NCI-H2081 (cell line): Measurements from ENCODE around the gene GUF1.

Experiments
- DNase-seq, 2 experiments: peaks; one replicate each; lab custom pipeline; 2025; lab: John Stamatoyannopoulos, UW

The GUF1 gene

GRCh38 chr4:44678094-44679041 lies at the start of gene GUF1:
Gene GUF1, plus strand, starts transcription at chr4:44678420. Its CDS starts 203 bp downstream, at chr4:44678623.
- DNase-seq, result peak; percentile 94 to 97

DNA sequence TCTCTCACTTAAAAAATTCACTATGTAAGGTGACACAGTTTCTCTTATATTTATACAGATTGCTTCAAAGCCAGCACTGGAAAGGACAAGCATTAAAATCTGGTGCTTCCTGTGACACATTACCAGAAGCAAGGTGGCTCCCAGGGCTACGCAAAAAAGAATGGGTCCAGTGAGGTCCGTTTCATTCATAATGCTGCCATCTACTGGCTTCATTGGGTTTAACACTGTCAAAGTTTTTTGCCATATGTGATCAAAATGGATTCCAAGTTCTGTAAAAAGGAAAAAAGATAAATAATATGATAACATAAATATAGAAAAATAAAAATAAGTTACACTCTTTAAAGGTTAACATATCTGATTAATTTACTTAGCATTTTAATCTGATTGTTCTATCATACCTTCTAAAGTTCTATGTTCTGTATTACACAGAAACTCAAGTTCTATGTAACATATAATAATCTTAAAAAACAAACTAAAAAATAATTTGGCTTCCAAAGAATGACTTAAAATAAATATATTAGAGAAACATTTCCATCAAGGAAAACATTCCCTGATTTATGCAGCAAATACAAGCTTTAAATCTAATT lies 48.8 kb upstream of the GUF1 start:
- DNase-seq, result peak; percentile 77 to 85

GRCh38 chr4:44632089-44632488 lies 46.1 kb upstream of the GUF1 start:
- no peak for DNase-seq

DNA sequence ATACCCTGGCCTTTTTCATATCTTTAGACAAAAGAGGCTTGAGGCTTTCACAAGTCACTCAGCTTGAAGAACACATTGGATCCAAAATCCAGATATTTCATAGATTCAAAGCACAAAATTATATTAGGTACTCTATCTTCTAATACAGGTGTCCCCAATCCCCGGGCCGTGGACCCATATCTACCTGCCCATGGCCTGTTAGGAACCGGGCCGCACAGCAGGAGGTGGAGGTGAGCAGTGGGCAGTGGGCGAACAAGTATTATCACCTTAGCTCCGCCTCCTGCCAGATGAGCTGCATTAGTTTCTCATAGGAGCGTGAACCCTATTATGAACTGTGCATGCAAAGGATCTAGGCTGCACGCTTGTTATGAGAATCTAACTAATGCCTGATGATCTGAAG lies 45.5 kb upstream of the GUF1 start:
- no peak for DNase-seq

- no peak for DNase-seq
Measured at GRCh38 chr4:44638091-44638490, 40.1 kb upstream of the GUF1 start.

- DNase-seq, result no peak
Measured at GRCh38 chr4:44646151-44646550, 32.1 kb upstream of the GUF1 start.

- DNase-seq, result peak in 1 of 2 experiments; percentile 36
Measured at GRCh38 chr4:44651425-44651824, 26.8 kb upstream of the GUF1 start, which contains the start of gene YIPF7. Gene YIPF7, minus strand, starts transcription at chr4:44651625. Its CDS starts 1,525 bp downstream, at chr4:44650100.

DNA sequence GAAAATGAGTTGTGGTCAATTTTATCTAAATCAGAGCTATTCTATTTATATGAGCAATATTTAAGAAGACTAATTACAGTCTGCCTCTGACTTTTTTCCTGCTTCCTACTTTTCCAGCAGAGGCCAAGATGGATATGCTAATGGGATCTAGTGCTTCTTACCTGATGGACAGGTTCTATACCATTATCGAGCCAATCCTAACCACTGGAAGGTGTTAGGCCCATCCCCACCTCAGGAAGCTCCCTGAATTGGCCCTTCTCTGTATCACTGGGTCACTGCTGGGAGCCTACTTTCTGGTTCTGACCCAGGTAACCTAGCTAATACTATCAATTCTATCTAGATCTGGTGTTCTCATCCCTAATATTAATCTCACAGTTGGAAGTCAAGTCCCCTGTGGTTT lies 26.2 kb upstream of the GUF1 start:
- no peak for DNase-seq

DNA sequence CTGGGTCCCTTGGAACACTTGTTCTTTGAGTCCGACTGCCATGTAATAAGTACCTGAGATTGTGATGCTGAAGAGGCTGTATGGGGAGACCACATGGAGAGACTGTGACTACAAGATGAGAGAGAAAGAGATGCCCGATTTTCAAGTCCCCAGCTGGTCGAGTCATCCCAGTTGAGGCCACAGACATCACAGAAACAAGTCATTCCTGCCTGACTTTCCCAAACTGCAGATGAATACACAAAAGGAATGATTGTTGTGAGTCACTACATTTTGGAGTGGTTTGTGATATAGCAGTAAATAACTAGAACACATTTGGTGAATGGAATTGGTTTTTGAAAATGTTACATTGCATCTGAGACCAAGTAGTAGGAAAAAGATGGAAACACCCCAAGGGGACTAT lies 17.8 kb upstream of the GUF1 start:
- DNase-seq, result no peak

DNA sequence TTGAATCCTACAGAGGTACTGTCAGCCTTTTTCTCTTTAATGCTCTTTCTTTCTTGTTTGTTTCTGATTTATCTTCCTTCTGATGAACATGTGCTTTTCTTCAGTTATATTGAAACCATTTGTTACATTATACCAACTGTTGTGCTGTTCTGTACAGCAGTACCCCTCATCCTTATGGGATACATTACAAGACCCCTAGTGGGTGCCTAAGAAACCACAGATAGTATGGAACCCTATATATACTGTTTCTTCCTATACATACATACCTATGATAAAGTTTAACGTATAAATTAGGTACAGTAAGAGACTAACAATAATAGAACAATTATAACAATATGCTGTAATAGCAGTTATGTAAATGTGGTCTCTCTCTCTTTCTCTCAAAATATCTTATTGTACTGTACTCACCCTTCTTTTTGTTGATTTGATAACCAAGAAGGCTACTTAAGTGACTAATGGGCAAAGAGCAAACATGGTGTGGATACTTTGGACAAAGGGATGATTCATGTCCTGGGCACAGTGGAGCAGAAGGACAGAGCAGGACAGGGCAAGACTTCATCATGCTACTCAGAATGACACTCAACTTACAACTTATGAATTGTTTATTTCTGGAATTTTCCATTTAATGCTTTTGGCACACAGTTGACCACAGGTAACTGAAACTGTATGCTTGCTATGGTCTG lies 16.1 kb upstream of the GUF1 start:
- DNase-seq, result no peak

GRCh38 chr4:44662623-44663005 lies 15.6 kb upstream of the GUF1 start:
- no peak for DNase-seq

GRCh38 chr4:44663539-44664263 lies 14.5 kb upstream of the GUF1 start:
- DNase-seq, result no peak

DNA sequence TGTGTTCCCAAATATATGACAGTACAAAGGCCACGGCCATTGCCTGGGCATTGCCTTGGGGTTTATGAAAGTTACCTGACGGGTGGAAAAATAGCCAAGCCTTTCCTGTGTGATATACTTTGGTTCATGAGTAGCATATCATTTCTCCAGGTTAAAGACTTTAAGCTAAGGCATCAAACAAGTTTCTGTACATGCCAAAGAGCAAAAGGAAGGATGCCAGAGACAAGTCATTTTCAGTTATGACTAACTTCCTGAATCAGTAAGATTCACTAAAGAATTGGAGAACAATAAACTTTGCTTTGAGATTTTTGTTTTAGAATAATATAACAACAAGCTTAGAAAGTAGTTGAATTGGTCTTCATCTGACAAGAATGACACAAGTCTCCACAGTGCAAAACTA lies 9.7 kb upstream of the GUF1 start:
- no peak for DNase-seq

DNA sequence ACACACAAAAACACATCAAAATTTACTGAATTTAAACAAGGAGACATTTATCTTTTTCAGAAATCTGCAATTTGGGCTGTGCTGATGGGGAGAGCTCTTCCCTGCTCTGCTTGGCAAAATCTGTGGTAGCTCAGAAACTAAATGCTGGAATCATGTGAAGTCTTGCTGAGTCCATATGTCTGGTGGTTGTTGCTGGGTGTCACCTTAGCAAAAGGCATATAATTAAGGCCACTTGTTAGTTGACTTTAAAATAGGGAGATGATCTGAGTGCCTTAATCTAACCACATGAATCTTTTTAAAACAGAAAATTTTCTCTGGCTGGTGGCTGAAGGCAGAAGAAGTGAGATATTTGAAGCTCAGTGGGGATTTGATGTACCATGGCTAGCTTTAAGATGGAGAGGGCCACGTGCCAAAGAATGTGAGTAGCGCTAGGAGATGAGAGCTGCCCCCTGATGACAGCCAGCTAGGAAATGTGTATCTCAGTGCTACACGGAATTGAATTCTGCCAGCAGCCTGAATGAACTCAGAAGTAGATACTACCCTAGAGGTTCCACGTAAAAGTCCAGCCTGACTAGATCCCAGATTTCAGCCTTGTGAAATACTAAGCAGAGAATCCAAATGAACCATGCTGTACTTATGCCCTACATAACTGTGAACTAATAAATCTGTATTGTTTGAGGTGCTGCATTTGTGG lies 7.6 kb upstream of the GUF1 start:
- no peak for DNase-seq

DNA sequence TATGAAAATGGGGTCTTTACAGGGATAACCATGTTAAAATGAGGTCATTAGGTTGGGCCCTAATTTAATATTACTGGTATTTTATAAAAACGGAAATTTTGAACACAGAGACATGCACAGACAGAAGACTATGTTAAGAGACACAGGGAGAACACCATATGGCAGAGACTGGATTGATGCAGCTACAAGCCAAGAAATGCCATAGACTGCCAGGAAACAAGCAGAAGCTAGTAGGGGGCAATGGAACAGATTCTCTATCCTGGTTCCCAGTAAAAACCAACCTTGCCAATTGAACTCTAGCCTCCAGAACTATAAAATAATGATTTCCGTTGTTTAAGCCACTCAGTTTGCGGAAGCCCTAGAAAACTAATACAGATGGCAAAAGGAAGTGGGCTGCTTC lies 6.6 kb upstream of the GUF1 start:
- no peak for DNase-seq

DNA sequence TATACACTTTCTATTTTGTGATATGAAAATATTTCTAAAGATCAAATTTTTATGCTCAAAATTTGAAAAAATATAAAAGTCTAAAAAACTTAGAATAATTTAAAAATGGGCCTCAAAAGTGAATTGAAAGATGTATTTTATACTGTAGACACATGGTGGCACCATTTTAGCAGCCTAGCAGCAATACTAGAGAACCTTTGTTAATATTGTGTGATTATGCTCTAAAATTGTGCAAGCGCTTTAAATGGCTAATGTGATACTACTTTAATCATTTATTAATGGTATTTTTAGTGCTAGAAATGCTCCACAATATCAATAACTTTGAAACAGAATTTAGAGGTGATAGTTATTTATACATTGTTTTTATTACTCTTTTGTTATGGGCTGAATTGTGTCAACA lies 3.7 kb upstream of the GUF1 start:
- peak in 1 of 2 experiments; percentile 8 for DNase-seq

DNA sequence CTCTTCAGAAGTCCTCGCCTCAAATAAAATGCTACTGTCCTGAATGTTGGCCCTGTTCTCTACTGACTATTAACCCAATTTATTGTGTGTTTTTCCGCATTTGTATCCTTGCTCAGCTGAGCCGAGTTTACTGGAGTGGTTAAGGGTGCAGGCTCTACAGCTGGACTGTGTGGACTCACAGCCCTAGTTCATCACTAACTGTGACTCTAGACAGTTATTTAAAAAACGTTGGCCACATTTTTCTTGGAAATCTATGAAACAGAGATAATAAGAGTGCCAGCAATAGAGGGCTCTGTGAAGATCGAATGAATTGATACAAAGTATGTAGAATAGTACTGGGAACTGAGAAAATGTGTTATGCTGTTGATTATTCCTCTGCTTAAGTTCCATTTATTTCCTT lies 2.9 kb upstream of the GUF1 start:
- DNase-seq, result no peak

DNA sequence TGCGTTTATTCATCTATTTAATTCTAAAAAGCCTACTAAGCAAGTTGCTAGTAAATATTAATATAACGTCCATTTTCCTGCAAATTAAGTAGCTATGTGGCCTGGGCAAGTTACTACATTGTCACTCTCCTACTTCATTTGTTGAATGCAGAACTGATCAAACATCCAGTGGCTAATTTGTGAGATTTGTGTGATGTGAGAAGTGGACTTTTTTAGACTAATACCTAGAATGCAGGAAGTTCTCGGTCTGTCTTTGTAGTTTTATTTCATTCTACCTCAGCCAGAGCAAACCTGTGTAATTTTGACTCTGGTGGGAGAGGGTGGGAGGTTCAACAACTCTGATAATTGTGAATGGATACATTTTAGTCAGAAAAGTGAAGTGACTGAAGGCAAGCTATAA lies 840 bp downstream of the GUF1 start:
- no peak for DNase-seq

DNA sequence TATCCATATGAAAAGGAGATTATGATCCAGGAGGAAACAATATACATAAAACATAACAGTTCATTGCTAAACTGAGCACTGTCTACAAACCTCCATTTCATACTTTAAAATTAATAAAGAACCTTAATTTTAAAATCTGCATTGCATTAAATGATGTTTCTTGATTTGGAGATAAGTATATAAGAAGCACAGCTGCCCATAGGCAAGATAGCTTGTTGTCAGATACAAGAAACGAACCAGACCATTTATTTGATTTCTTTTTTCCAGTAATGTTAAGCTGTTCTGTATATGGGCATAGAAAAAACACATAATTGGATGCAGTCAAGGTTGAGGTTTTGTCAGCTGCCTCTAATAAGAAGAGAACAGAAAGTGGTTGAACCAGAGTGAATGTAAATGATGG lies 6.4 kb downstream of the GUF1 start:
- no peak for DNase-seq

- DNase-seq, result no peak
Measured at GRCh38 chr4:44700427-44700826, 22.2 kb downstream of the GUF1 start.

DNA sequence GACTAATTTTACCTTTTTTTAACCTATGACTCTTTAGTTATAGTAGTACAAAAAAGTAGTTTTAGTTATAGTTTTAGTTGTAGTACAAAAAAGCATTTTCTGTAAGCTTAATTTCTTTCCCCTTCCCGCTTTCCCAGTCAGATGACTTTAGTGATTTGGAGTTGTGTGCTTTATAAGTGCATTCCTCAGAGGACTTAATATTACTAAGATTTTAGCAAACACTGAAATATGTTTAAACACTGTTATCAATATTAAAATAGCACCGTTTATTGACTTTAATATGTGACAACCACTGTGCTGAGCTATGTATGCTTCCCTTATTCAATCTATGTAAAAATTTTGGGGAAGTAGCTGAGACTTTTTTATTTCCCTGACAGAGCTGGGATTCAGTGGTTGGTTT lies 22.8 kb downstream of the GUF1 start:
- no peak for DNase-seq

- no peak for DNase-seq
Measured at GRCh38 chr4:44704673-44705072, 26.5 kb downstream of the GUF1 start.
